MCF 10A (cell line): ENCODE data around the gene SLC5A3. TPM values are rescaled to one million over a fixed set of nuclear protein-coding genes. Genes with fewer than 3 reads are reported as not detected.

ENCODE experiments used
- BruUV-seq: library from RNA; stranded (reverse); fragments of 400-500 nt; replicated peaks from 2 replicates; lab custom pipeline; 2021; lab: Mats Ljungman, UMichigan
- CTCF ChIA-PET: fragments of 300-600 bp; sonication (Branson Sonifier 250); formaldehyde crosslinking; extraction: SDS; loops from one replicate; lab custom pipeline; 2021; ENCODE audit warnings: antibody characterized with exemption, inconsistent platforms; lab: Yijun Ruan, JAX
- POLR2A ChIA-PET: fragments of 300-600, 350-650 bp; sonication (Branson Sonifier 250); formaldehyde crosslinking; extraction: SDS; loops from one replicate; lab custom pipeline; 2020; ENCODE audit warnings: antibody characterized with exemption, inconsistent platforms; lab: Yijun Ruan, JAX
- DNase-seq: peaks from one replicate; pipeline ENCODE4 v3.0.0-alpha.2; 2018; ENCODE audit not compliant: unreplicated experiment
- H3K27ac Mint-ChIP-seq: one replicate; pipeline ENCODE4 v1.8.0; 2022; ENCODE audit warnings: mild to moderate bottlenecking, low read depth, mixed read lengths; ENCODE audit not compliant: unreplicated experiment
- H3K27me3 Mint-ChIP-seq: one replicate; pipeline ENCODE4 v1.8.0; 2022; ENCODE audit warnings: mixed read lengths; ENCODE audit not compliant: insufficient read depth, unreplicated experiment
- H3K36me3 Mint-ChIP-seq: one replicate; pipeline ENCODE4 v1.8.0; 2022; ENCODE audit warnings: mild to moderate bottlenecking, moderate library complexity, mixed read lengths; ENCODE audit not compliant: insufficient read depth, unreplicated experiment
- H3K4me1 Mint-ChIP-seq: one replicate; pipeline ENCODE4 v1.8.0; 2022; ENCODE audit warnings: mixed read lengths; ENCODE audit not compliant: insufficient read depth, unreplicated experiment
- H3K4me3 Mint-ChIP-seq: one replicate; pipeline ENCODE4 v1.8.0; 2022; ENCODE audit warnings: mild to moderate bottlenecking, moderate library complexity, mixed read lengths; ENCODE audit not compliant: unreplicated experiment
- H3K9me3 Mint-ChIP-seq: one replicate; pipeline ENCODE4 v1.8.0; 2022; ENCODE audit warnings: mixed read lengths; ENCODE audit not compliant: unreplicated experiment
- intact Hi-C: fragments of 100-400 bp; cut with micrococcal nuclease; formaldehyde crosslinking; loops from 2 replicates; pipeline ENCODE4 v1.14.1; 2022
- total RNA-seq: library from RNA; stranded (reverse); gene quantifications from 2 replicates; pipeline ENCODE4 v1.2.3, GENCODE V29; 2022
- TF ChIP-seq, protein P1 (sequence below): fragments of 200-600 bp; IDR thresholded peaks from one replicate; pipeline ENCODE4 v1.8.0; 2022; ENCODE audit warnings: antibody characterized with exemption, mild to moderate bottlenecking; ENCODE audit not compliant: unreplicated experiment

The SLC5A3 gene
- total RNA-seq, 1 experiment from 2014 or later, result 8.5 TPM

DNA sequence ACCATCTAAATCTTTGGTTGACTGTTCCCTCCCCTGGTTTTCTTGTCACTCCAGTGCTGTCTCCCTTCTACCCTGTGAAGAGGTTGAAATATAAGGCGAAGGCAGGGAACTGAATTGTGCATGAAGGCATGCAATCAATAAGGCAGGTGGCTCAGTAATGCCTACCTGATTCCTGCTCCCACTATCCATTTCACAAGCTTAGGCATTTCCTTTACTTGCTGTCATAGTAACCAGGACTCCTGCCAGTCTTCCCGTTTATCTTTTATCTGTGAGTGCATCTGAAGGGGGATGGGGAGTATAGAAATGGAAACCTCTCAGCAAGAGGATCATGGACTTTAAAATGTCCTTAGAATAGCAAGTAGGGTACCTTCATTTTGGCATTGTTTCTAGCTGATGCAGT is 40.5 kb downstream of the SLC5A3 start:
- no peaks in the 10 kb centered on the region for H3K27me3 Mint-ChIP-seq
- no peak overlapping the region for H3K27ac Mint-ChIP-seq
- peaks cover 20% of the 10 kb centered on the region for H3K4me1 Mint-ChIP-seq
- intact Hi-C loops, result no loop called here
- peaks cover 5% of the 10 kb centered on the region for H3K36me3 Mint-ChIP-seq
- ChIA-PET CTCF (interaction anchor here (0.6 to 1.3 kb wide), 3 partner anchors 10 to 1905 kb away, joined by 3 read pairs; no protein-coding TSS in a partner anchor), POLR2A (interaction anchor here (2.0 kb wide), 1 partner anchor 9 kb away, joined by 5 read pairs; no protein-coding TSS in a partner anchor)
- no peaks in the 10 kb centered on the region for H3K9me3 Mint-ChIP-seq
- H3K4me3 Mint-ChIP-seq, result no peak overlapping the region
- DNase-seq, result no peak
- no TSS peak for BruUV-seq
- TF ChIP-seq, protein P1, sequence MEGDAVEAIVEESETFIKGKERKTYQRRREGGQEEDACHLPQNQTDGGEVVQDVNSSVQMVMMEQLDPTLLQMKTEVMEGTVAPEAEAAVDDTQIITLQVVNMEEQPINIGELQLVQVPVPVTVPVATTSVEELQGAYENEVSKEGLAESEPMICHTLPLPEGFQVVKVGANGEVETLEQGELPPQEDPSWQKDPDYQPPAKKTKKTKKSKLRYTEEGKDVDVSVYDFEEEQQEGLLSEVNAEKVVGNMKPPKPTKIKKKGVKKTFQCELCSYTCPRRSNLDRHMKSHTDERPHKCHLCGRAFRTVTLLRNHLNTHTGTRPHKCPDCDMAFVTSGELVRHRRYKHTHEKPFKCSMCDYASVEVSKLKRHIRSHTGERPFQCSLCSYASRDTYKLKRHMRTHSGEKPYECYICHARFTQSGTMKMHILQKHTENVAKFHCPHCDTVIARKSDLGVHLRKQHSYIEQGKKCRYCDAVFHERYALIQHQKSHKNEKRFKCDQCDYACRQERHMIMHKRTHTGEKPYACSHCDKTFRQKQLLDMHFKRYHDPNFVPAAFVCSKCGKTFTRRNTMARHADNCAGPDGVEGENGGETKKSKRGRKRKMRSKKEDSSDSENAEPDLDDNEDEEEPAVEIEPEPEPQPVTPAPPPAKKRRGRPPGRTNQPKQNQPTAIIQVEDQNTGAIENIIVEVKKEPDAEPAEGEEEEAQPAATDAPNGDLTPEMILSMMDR, result no peak

DNA sequence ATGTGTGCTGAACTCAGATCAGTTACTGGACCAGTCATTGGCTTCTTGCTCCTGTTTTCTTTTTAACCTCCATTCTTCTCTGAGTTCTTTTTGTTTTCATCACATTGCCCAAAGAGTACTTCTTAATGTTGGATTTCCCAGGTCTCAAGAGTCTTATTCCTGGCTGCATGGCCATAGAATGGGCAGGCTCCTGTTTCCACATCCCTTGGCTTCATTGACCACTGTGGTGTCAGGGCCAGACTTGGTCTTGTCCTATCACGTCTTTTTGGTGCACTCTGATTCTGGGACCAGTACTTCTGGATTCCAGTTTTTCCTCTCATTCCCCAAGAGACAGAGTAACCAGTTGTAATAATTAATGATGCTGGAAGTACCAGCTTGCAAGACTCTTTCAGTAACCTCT is 41.8 kb downstream of the SLC5A3 start:
- no peak for DNase-seq
- H3K4me3 Mint-ChIP-seq, result no peak overlapping the region
- intact Hi-C loops, result no loop called here
- no peak overlapping the region for H3K27ac Mint-ChIP-seq
- no peaks in the 10 kb centered on the region for H3K9me3 Mint-ChIP-seq
- ChIA-PET CTCF (interaction anchor here (0.9 to 1.3 kb wide), 2 partner anchors 8 to 20 kb away, joined by 3 read pairs; no protein-coding TSS in a partner anchor), POLR2A (interaction anchor here (0.6 kb wide), 1 partner anchor 17 kb away, joined by 3 read pairs; no protein-coding TSS in a partner anchor)
- no peaks in the 10 kb centered on the region for H3K27me3 Mint-ChIP-seq
- no peaks in the 10 kb centered on the region for H3K36me3 Mint-ChIP-seq
- H3K4me1 Mint-ChIP-seq, result peaks cover 20% of the 10 kb centered on the region
- TF ChIP-seq, protein P1, result no peak
- no TSS peak for BruUV-seq

DNA sequence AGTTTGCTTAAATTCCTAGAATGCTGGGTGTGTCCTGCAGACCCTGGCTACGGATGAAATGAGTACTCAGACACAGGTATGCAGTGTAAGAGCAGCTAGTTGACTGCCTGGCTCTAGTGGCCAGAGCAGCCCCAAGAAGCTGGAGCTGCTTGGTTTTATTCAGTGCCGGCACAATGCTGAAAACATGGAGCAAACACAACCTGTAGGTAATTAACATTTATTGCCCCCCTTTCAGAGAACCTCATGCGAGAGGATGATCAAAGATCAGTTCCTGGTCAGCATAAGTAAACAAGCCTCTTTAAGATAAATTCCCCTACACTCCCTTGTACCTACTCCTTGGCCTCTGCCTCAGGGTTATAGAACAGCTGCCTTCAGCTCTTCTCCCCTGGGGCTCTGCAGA is 43.2 kb downstream of the SLC5A3 start:
- Mint-ChIP-seq H3K27me3 (no peaks in the 10 kb centered on the region), H3K4me3 (no peak overlapping the region), H3K9me3 (no peaks in the 10 kb centered on the region), H3K36me3 (no peaks in the 10 kb centered on the region), H3K27ac (no peak overlapping the region), H3K4me1 (peaks cover 19% of the 10 kb centered on the region)
- intact Hi-C loops, result no loop called here
- BruUV-seq, result no TSS peak
- DNase-seq, result no peak
- TF ChIP-seq, protein P1, result no peak
- ChIA-PET POLR2A (no interaction called here), CTCF (interaction anchor here (1.2 kb wide), 1 partner anchor 231 kb away, joined by 3 read pairs; no protein-coding TSS in a partner anchor)

DNA sequence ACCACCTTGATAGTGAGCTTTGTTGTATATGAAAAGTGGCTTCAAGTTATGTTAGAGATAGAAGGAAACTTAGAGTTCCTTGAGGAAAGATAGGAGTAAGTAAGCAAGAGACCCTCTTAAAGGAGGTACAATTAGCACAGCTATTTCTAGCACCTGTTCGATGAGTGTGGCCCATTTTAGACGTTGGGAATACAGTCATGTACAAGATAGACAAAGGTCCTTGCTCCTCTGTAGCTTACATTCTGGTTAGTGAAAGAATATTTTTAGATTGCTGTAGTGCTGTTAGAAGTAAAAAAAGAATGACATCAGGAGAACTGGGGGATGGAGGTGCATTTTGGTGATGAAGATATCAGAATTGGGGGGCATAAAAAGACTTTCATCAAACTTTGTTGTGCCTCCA is 47.5 kb downstream of the SLC5A3 start:
- TF ChIP-seq, protein P1, result no peak
- ChIA-PET POLR2A (interaction anchor here (1.2 to 1.3 kb wide), 2 partner anchors 16 to 47 kb away, joined by 3 to 4 read pairs; no protein-coding TSS in a partner anchor), CTCF (interaction anchor here (0.6 to 1.3 kb wide), 3 partner anchors 11 to 1045 kb away, joined by 4 to 5 read pairs (median 4); no protein-coding TSS in a partner anchor)
- BruUV-seq, result no TSS peak
- H3K27ac Mint-ChIP-seq, result no peak overlapping the region
- intact Hi-C loops, result no loop called here
- H3K9me3 Mint-ChIP-seq, result no peaks in the 10 kb centered on the region
- H3K36me3 Mint-ChIP-seq, result peaks cover 11% of the 10 kb centered on the region
- no peaks in the 10 kb centered on the region for H3K27me3 Mint-ChIP-seq
- no peak overlapping the region for H3K4me3 Mint-ChIP-seq
- DNase-seq, result no peak
- H3K4me1 Mint-ChIP-seq, result peaks cover 8% of the 10 kb centered on the region
